Skeletal muscle cell (primary cell): ENCODE measurements around the gene BHLHE23.
"Not testable (repeated sequence)": the region's sequence is repeated elsewhere in the genome, so short reads cannot be mapped to it uniquely, and the experiment has no call there.

ENCODE experiments used
- DNase-seq: peaks from one replicate; pipeline ENCODE4 v3.0.0-alpha.2; 2010; ENCODE audit warnings: low read depth
- H3K4me3 ChIP-seq: 2 replicates; pipeline ENCODE4 v1.5.1; 2011; ENCODE audit warnings: low read depth, mild to moderate bottlenecking, control low read depth, low read length, moderate library complexity

BHLHE23 gene

GRCh38 chr20:63044204-63044600 lies 37.4 kb upstream of the BHLHE23 start:
- H3K4me3 ChIP-seq = no peak overlapping the region
- no peak for DNase-seq

- DNase-seq = no peak
- H3K4me3 ChIP-seq = no peak overlapping the region
These were observed 36.8 kb upstream of the BHLHE23 start for GRCh38 chr20:63043348-63044203.

- no peak overlapping the region for H3K4me3 ChIP-seq
- DNase-seq = no peak
These were observed 35.8 kb upstream of the BHLHE23 start for GRCh38 chr20:63042448-63043071.

DNA sequence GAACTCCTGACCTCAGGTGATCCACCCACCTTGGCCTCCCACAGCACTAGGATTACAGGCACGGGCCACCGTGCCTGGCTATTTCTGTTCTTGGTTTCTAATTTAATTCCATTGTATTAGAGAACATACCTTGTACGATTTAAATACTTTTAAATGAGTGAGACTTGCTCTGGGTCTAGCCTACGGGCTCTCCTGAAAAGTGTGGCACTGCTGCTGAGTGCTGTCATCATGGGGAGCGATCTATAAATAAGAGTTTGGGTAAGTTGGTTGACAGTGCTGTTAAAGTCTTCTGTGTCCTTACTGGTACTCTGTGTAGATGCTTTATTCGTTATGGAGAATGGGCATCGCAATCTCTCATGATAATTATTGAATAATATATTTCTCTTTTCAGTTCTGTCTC lies 35.0 kb upstream of the BHLHE23 start:
- no peak overlapping the region for H3K4me3 ChIP-seq
- no peak for DNase-seq

- H3K4me3 ChIP-seq = no peak overlapping the region
- DNase-seq = no peak
These were observed 31.0 kb upstream of the BHLHE23 start for GRCh38 chr20:63037669-63038268.

GRCh38 chr20:63036291-63036690 lies 29.5 kb upstream of the BHLHE23 start:
- no peak overlapping the region for H3K4me3 ChIP-seq
- DNase-seq = no peak

GRCh38 chr20:63035603-63036185 lies 28.9 kb upstream of the BHLHE23 start:
- no peak overlapping the region for H3K4me3 ChIP-seq
- DNase-seq = no peak

DNA sequence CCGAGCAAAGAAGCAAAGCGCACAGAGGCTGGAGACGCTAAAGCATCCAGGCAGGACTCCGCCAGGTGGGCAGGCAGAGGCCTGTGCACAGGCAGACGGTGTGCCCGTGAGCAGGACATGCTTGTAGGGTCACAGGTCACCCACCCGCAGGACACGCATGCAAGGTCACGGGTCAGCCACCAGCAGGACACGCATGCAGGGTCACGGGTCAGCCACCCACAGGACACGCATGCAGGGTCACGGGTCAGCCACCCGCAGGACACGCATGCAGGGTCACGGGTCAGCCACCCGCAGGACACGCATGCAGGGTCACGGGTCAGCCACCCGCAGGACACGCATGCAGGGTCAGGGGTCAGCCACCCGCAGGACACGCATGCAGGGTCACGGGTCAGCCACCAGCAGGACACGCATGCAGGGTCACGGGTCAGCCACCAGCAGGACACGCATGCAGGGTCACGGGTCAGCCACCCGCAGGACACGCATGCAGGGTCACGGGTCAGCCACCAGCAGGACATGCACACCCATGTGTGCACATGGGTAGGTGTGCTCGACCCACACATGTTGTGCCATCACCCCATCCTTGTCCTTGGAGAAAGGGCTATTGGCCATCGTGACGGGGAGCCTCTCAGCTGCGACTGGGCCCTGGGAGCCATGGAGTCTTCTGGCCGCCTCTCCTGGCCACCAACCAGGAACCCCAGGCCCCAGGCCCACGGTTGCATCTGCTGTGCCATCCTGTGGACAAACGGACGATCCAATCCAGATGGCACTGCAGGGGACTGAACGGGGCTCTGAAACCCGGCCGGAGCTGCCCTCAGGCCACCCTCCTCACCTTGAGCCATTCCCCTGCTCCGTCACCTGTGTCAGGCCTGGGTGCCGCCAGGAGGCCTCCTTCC lies 28.2 kb upstream of the BHLHE23 start:
- DNase-seq, H3K4me3 ChIP-seq: not testable (repeated sequence)

GRCh38 chr20:63033794-63034709 lies 27.3 kb upstream of the BHLHE23 start:
- DNase-seq = no peak
- H3K4me3 ChIP-seq = no peak overlapping the region

GRCh38 chr20:63032861-63033793 lies 26.4 kb upstream of the BHLHE23 start:
- no peak for DNase-seq
- H3K4me3 ChIP-seq = no peak overlapping the region

- no peak for DNase-seq
- H3K4me3 ChIP-seq = no peak overlapping the region
These were observed 25.4 kb upstream of the BHLHE23 start for GRCh38 chr20:63032026-63032800.

DNA sequence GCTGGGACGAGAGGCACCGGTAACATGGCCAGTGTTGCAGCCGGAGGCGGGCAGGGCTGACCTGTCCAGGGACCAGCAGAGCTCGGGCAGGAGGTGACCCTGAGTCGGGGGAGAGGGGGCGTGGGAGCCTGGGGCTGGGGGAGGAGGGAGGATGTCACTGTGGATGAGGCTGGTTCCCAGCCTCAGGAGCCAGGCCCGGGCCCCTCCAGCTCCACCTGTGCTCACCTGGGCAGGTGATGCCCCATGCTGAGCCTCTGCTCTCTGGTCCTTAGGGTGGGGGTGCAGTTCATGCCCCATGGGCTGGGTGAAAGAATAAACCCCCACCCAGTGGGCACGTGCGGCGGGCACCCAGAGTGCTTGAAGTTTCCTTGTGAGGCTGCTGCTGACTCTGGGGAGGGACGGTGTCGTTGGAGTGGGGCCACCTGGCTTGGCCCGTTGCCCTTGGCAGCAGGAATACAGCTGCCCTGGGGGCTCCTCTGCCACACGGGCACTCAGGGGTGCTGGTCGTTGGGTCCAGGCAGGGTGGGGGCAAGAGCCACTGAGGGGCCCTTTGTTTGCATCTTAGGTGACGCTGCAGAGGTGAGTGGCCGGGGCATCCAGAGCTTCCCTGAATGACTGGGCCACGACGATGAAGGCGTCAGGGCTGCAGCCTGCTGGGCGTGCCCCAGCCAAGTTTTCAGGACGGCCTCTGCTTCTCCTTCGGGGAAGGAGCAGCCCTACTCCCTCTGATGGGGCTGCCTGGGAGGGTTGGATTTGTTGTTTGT lies 24.7 kb upstream of the BHLHE23 start:
- no peak for DNase-seq
- H3K4me3 ChIP-seq = no peak overlapping the region

DNA sequence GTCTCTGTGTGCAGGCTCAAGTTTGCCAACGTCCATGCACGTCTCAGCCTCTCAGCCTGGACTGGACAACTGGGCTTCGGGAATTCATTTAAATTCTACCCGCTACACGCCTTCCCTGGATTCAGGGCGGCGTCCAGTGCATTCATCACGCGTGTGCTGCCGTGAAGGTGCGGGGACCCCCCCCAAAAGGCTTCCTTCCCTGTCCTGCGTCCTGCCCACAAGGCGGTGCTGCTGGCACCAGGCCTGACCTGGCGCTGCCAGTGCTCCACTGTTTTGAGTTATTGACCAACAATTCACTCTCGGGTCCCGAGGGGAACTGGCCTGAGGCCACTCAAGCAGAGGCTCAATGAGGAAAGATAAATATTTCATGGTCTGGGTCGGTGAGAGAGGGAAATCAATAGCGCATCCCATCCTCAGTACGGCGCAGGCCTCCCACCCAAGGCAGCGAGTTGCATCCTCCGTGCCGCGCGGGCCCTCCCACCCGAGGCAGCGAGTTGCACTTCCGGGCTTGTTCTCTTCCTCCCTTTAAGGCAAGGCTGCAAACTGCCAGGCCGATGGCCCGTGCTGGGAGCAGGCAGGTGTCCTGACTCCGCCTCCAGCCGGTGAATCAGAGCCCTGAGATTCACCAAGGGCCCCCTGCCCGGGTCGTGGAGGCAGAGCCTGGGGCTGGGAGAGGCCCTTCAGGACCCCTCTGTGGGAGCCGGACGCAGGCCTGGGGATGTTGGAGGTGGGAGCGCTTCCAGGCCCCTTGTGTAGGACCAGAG lies 22.8 kb upstream of the BHLHE23 start:
- no peak overlapping the region for H3K4me3 ChIP-seq
- no peak for DNase-seq

DNA sequence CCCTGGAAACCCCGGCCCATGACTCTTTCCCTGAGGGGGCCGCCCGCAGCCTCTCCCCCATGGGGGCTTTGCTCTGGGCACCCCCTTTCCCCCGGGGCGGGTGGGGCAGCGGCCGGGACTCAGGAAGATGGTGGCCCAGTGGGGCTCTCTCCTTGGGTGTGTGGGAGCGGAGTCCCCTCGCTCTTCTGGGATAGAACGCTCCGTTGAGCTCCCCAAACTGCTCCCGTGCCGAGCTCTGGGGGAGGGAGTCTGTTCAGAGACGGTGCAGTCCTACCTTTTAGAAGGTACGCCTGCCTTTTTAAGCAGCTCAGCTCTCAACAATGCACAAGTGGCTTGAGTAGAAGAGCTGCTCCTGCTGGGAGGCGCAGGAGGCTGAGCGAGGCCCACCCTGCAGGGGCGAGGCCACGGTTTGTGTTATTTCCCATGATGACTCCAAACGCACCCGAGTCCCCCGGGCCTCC lies 21.7 kb upstream of the BHLHE23 start:
- H3K4me3 ChIP-seq = no peak overlapping the region
- DNase-seq = no peak

GRCh38 chr20:63027922-63028389 lies 21.2 kb upstream of the BHLHE23 start:
- DNase-seq = no peak
- no peak overlapping the region for H3K4me3 ChIP-seq
